GM12875 (cell line): ENCODE data around the gene SLC8A1.

Source experiments
- H3K4me3 ChIP-seq: one replicate; pipeline ENCODE4 v1.5.1; 2011; ENCODE audit warnings: low read depth, low read length, control low read depth
- CTCF ChIP-seq: IDR thresholded peaks from 2 replicates; pipeline ENCODE4 v1.5.1; 2011; ENCODE audit warnings: low read depth, mild to moderate bottlenecking, control low read depth, inconsistent platforms, low read length, moderate library complexity, borderline replicate concordance; ENCODE audit not compliant: insufficient read depth

The SLC8A1 gene

GRCh38 chr2:40428439-40428838, 23.5 kb downstream of the SLC8A1 start:
- no peak for TF ChIP-seq CTCF
- H3K4me3 ChIP-seq, result no peak overlapping the region

GRCh38 chr2:40421631-40422297, 30.1 kb downstream of the SLC8A1 start:
- H3K4me3 ChIP-seq, result no peak overlapping the region
- TF ChIP-seq CTCF, result no peak

- no peak overlapping the region for H3K4me3 ChIP-seq
- TF ChIP-seq CTCF, result no peak
Observed at GRCh38 chr2:40420478-40420877, 31.4 kb downstream of the SLC8A1 start.

DNA sequence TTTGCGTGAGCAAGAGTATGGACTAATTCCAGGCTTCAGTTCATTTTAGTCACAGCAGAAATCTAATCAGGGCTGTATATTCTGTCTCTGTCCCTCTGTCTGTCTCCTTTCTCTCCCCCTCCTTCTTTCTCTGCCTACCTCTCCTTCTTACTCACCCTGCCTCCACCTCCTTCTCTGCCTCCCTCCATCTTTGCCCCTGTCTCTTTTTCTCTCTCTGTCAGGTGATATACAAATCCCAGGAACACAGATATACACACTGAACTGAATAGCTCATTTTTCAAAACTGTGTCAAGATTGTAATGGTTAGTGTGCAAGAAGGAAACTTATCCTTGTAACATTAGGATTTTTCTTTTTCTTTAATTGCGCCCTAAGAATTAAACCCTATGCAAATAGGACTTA, 32.5 kb downstream of the SLC8A1 start:
- TF ChIP-seq CTCF, result no peak
- H3K4me3 ChIP-seq, result no peak overlapping the region

- no peak for TF ChIP-seq CTCF
Observed at GRCh38 chr2:40418614-40419363, 33.1 kb downstream of the SLC8A1 start.

DNA sequence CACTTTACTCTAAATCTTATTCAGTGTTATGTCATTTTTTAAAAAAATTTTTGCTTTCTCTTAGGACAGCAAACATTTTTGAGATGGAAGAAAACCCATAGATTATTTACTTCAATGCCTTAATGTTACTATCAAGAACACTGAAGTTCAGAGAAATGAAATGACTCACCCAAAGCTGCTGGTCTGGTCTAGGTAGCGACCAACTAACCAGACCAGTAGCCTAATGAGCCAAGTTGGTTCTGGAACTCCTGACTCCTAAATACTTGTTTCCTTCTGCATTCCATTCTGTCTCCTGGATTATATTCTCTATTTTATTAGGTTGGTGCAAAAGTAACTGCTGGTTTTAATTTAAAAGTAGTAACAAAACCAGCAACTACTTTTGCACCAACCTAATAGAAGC, 35.4 kb downstream of the SLC8A1 start:
- H3K4me3 ChIP-seq, result no peak overlapping the region
- no peak for TF ChIP-seq CTCF

More at GRCh38 chr2:40418614-40419363, 33.1 kb downstream of the SLC8A1 start:
- no peak overlapping the region for H3K4me3 ChIP-seq

GRCh38 chr2:40415391-40415790, 36.5 kb downstream of the SLC8A1 start:
- TF ChIP-seq CTCF, result no peak
- no peak overlapping the region for H3K4me3 ChIP-seq
